ENCODE measurements around the gene MKKS.
"Not testable (repeated sequence)": the region's sequence is repeated elsewhere in the genome, so short reads cannot be mapped to it uniquely, and the experiment has no call there.

MKKS gene

GRCh38 chr20:10448270-10449156 is 14.5 kb upstream of the MKKS start:
- DNase-seq: no peak

- peak; percentile 63 to 73 for DNase-seq
Measured at GRCh38 chr20:10447028-10447427, 13.0 kb upstream of the MKKS start.

- no peak for DNase-seq
Measured at GRCh38 chr20:10445758-10446157, 11.7 kb upstream of the MKKS start.

- no peak for DNase-seq
Measured at GRCh38 chr20:10443936-10444335, 9.9 kb upstream of the MKKS start.

GRCh38 chr20:10438217-10438616 is 4.2 kb upstream of the MKKS start:
- DNase-seq: no peak

GRCh38 chr20:10436053-10436699 is 2.2 kb upstream of the MKKS start:
- DNase-seq: no peak

GRCh38 chr20:10434832-10435812 is 1.1 kb upstream of the MKKS start, which contains the start of gene SLX4IP:
Gene SLX4IP, plus strand, starts transcription at chr20:10435305. Its CDS starts 22,900 bp downstream, at chr20:10458205.
- DNase-seq: peak; percentile 96 to 99

GRCh38 chr20:10434467-10434831 is 427 bp upstream of the MKKS start:
- peak; percentile 98 to 99 for DNase-seq

- DNase-seq: peak in 1 of 2 experiments; percentile 35
Measured at GRCh38 chr20:10433014-10433622, 904 bp downstream of the MKKS start.

GRCh38 chr20:10432079-10432478 is 1.9 kb downstream of the MKKS start:
- no peak for DNase-seq

- no peak for DNase-seq
Measured at GRCh38 chr20:10430704-10431103, 3.3 kb downstream of the MKKS start.

- DNase-seq: no peak
Measured at GRCh38 chr20:10430000-10430466, 4.0 kb downstream of the MKKS start.

GRCh38 chr20:10429443-10429981 is 4.5 kb downstream of the MKKS start:
- DNase-seq: no peak

- DNase-seq: no peak
Measured at GRCh38 chr20:10428008-10428407, 6.0 kb downstream of the MKKS start.

- peak; percentile 66 to 74 for DNase-seq
Measured at GRCh38 chr20:10427060-10427692, 6.8 kb downstream of the MKKS start.

- no peak for DNase-seq
Measured at GRCh38 chr20:10423735-10424134, 10.3 kb downstream of the MKKS start.

- no peak for DNase-seq
Measured at GRCh38 chr20:10419550-10420133, 14.4 kb downstream of the MKKS start.

- not testable (repeated sequence) for DNase-seq
Measured at GRCh38 chr20:10417218-10417617, 16.8 kb downstream of the MKKS start.

GRCh38 chr20:10415013-10415650 is 18.9 kb downstream of the MKKS start:
- no peak for DNase-seq

- no peak for DNase-seq
Measured at GRCh38 chr20:10412591-10413408, 21.2 kb downstream of the MKKS start.
